ENCODE results near the gene LYSMD4. TPM values are rescaled to one million over a fixed set of nuclear protein-coding genes. Genes with fewer than 3 reads are reported as not detected.
"Not testable (repeated sequence)": the region's sequence is repeated elsewhere in the genome, so short reads cannot be mapped to it uniquely, and the experiment has no call there.

LYSMD4 gene
- total and polyA plus RNA-seq, 2 of the 8 experiments (the other 6 are each of a cell fraction or from before 2014, with no cell fraction given), result 7.5 to 17.5 TPM

GRCh38 chr15:99733268-99734039 lies at the start of gene LYSMD4 (continued):
- no peak for TF ChIP-seq KDM5A (IDR thresholded peaks at IDR 0.05; ENCODE audit: low read length)
- TF ChIP-seq PHF8 (conservative IDR thresholded peaks at IDR 0.05; ENCODE audit: low read depth, low read length), result peak; percentile 57

DNA sequence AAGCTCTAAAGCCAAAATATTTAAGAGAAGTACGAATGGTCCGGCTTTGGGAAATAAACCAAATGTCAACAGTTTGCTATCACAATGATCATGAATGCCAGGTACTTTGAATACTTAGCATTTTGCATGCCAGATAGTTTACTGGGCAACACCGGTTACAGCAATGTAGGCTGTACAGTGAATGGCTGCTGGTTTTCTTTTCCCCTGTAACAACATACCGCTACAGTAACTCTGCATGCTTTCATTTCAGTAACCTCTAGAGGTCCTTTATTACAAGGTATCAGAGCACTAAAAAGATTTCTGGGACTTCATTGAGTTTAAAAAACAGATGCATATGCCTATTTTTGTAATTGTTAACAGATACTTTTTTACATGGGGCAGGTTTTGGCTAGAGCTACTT lies 48.8 kb upstream of the LYSMD4 start:
- H2BK120ac ChIP-seq (replicated peaks; ENCODE audit: low read depth, low read length); CTCF ChIA-PET (ENCODE audit: partially characterized antibody): not testable (repeated sequence)

More for the DNA sequence above, 48.8 kb upstream of the LYSMD4 start:
- H3K27ac ChIP-seq (ENCODE audit: low read depth, low read length); H3K9ac ChIP-seq (replicated peaks in 1 of 4; ENCODE audit: extremely low read depth in 1 of 4, low read depth in 3 of 4, low read length in 3 of 4); H3K79me2 ChIP-seq (ENCODE audit: control insufficient read depth in 1 of 2, insufficient read depth in 2 of 2, low read length in 2 of 2); H3K56ac ChIP-seq (replicated peaks; ENCODE audit: insufficient read length, low read depth, low read length); H2BK15ac ChIP-seq (ENCODE audit: low read length); H3K23me2 ChIP-seq (ENCODE audit: low read depth, low read length); H4K8ac ChIP-seq (ENCODE audit: extremely low read depth, insufficient read depth, low read length); H3K4me2 ChIP-seq (ENCODE audit: insufficient read depth in 1 of 2, low read depth in 2 of 2, low read length in 2 of 2); H3K79me1 ChIP-seq (ENCODE audit: low read depth, low read length); H3K27me3 ChIP-seq (replicated peaks in 1 of 4; ENCODE audit: control insufficient read depth in 3 of 4, extremely low read depth in 1 of 4, insufficient read depth in 3 of 4, low read length in 3 of 4); H2AFZ ChIP-seq (ENCODE audit: low read length); H3K18ac ChIP-seq (ENCODE audit: extremely low read depth, low read length); H2AK5ac ChIP-seq (ENCODE audit: low read depth, low read length); H3K4me3 ChIP-seq (ENCODE audit: extremely low read depth in 1 of 4, insufficient read depth in 2 of 4, low read depth in 3 of 4, low read length in 4 of 4); DNase-seq (ENCODE audit: low read depth in 1 of 2, low spot score in 2 of 2); H3K4ac ChIP-seq (replicated peaks; ENCODE audit: insufficient read length, low read depth, low read length); FAIRE-seq; H3K9me3 ChIP-seq (ENCODE audit: insufficient read depth in 2 of 2, low read depth in 1 of 2, low read length in 1 of 2); H4K20me1 ChIP-seq (replicated peaks in 1 of 2; ENCODE audit: control insufficient read depth in 1 of 2, insufficient read depth in 2 of 2, low read length in 2 of 2); H3K4me1 ChIP-seq (replicated peaks in 1 of 4; ENCODE audit: control insufficient read depth in 3 of 4, insufficient read depth in 4 of 4, low read length in 3 of 4); H3K14ac ChIP-seq (ENCODE audit: insufficient read length); H3K36me3 ChIP-seq (ENCODE audit: control insufficient read depth in 2 of 4, insufficient read depth in 4 of 4, low read length in 3 of 4); H2BK20ac ChIP-seq (ENCODE audit: low read length); H2BK12ac ChIP-seq (ENCODE audit: low read depth, low read length); H2BK5ac ChIP-seq (ENCODE audit: low read depth, low read length); H3K23ac ChIP-seq (ENCODE audit: insufficient read length); H4K91ac ChIP-seq (replicated peaks; ENCODE audit: insufficient read length, low read length); POLR2A ChIA-PET (ENCODE audit: partially characterized antibody); H4K5ac ChIP-seq (ENCODE audit: insufficient read length, low read depth, low read length): not testable (repeated sequence)
- 83% methylated on average over 2 of the region's 4 CpGs; no CpG with 5 or more reads in 1 of the 2 experiments for WGBS, 2 experiments (ENCODE audit: extremely low coverage in 1 of 2, insufficient coverage in 1 of 2, insufficient read length in 1 of 2, insufficient replicate concordance in 2 of 2, low coverage in 1 of 2, low lambda C conversion rate in 2 of 2, missing lambda C conversion rate in 1 of 2)

Data from H1 (cell line).